Naive B cell (primary cell): ENCODE measurements around the gene CDK17. TPM values are rescaled to one million over a fixed set of nuclear protein-coding genes. Genes with fewer than 3 reads are reported as not detected.
A peak's percentile ranks its signal among the peaks of the same experiment; 100 is the strongest.
"Not testable (repeated sequence)": the region's sequence is repeated elsewhere in the genome, so short reads cannot be mapped to it uniquely, and the experiment has no call there.

Source experiments
- ATAC-seq, 2 donors: fragments of 150-1000 bp; cut with Tn5 transposase; 2 replicates each; pipeline ENCODE4 v1.10.0; 2021; ENCODE audit warnings: low read depth in 2 of 2, mild to moderate bottlenecking in 2 of 2, moderate library complexity in 2 of 2
- DNase-seq: peaks from one replicate; pipeline ENCODE4 v3.0.0; 2022
- H3K27ac Mint-ChIP-seq, 6 donors: one replicate each; pipeline ENCODE4 v1.8.0; 2020 to 2022; ENCODE audit warnings: mild to moderate bottlenecking in 6 of 6, mixed read lengths in 6 of 6, moderate library complexity in 5 of 6, inconsistent platforms in 2 of 6
- H3K27me3 Mint-ChIP-seq, 3 donors: one replicate each; pipeline ENCODE4 v1.8.0; 2021 to 2022; ENCODE audit warnings: mixed read lengths in 3 of 3, mild to moderate bottlenecking in 1 of 3
- H3K36me3 Mint-ChIP-seq, 2 donors: one replicate each; pipeline ENCODE4 v1.8.0; 2020 to 2022; ENCODE audit warnings: mixed read lengths in 2 of 2, inconsistent platforms in 1 of 2, mild to moderate bottlenecking in 1 of 2
- H3K4me1 Mint-ChIP-seq, 3 donors: one replicate each; pipeline ENCODE4 v1.8.0; 2020 to 2022; ENCODE audit warnings: mixed read lengths in 3 of 3, inconsistent platforms in 1 of 3, mild to moderate bottlenecking in 1 of 3, moderate library complexity in 1 of 3
- H3K4me3 Mint-ChIP-seq, 8 donors: one replicate each; pipeline ENCODE4 v1.8.0; 2020 to 2022; ENCODE audit warnings: mild to moderate bottlenecking in 8 of 8, mixed read lengths in 8 of 8, moderate library complexity in 8 of 8, inconsistent platforms in 2 of 8
- H3K9me3 Mint-ChIP-seq, 7 donors: one replicate each; pipeline ENCODE4 v1.8.0; 2020 to 2022; ENCODE audit warnings: mixed read lengths in 7 of 7, mild to moderate bottlenecking in 5 of 7, inconsistent platforms in 2 of 7, moderate library complexity in 1 of 7
- polyA plus RNA-seq, 6 donors: library from polyadenylated mRNA; unstranded; fragments of 300-500 nt; fragmentation: Illumina TruSeq; gene quantifications; one replicate each; pipeline ENCODE4 v1.2.3, GENCODE V29; 2021; ENCODE audit warnings: low read depth in 6 of 6

Gene CDK17
- polyA plus RNA-seq, 6 donors from 2014 or later: 21.4 to 39.0 (median 23.9) TPM

GRCh38 chr12:96396914-96397313 is 3.3 kb downstream of the CDK17 start:
- no peaks in the 10 kb centered on the region for H3K36me3 Mint-ChIP-seq
- no peak for DNase-seq
- no peak for ATAC-seq
- peaks cover 32 to 62% (median 43%) of the 10 kb centered on the region in 3 donors for H3K4me1 Mint-ChIP-seq
- peak overlapping the region in 1 of 6 donors; percentile 31 for H3K27ac Mint-ChIP-seq
- no peaks in the 10 kb centered on the region for H3K27me3 Mint-ChIP-seq
- peak overlapping the region in 2 of 8 donors; percentile 20 to 93 for H3K4me3 Mint-ChIP-seq
- no peaks in the 10 kb centered on the region for H3K9me3 Mint-ChIP-seq

GRCh38 chr12:96396209-96396608 is 4.0 kb downstream of the CDK17 start:
- Mint-ChIP-seq H3K9me3 (no peaks in the 10 kb centered on the region), H3K27ac (no peak overlapping the region), H3K4me1 (peaks cover 32 to 62% (median 44%) of the 10 kb centered on the region in 3 donors), H3K27me3 (no peaks in the 10 kb centered on the region), H3K36me3 (no peaks in the 10 kb centered on the region), H3K4me3 (no peak overlapping the region)
- DNase-seq: no peak
- no peak for ATAC-seq

GRCh38 chr12:96395236-96395635 is 5.0 kb downstream of the CDK17 start:
- H3K36me3 Mint-ChIP-seq: no peaks in the 10 kb centered on the region
- DNase-seq: no peak
- peaks cover 31 to 64% (median 39%) of the 10 kb centered on the region in 3 donors for H3K4me1 Mint-ChIP-seq
- no peaks in the 10 kb centered on the region for H3K9me3 Mint-ChIP-seq
- ATAC-seq: no peak
- H3K4me3 Mint-ChIP-seq: no peak overlapping the region
- H3K27ac Mint-ChIP-seq: no peak overlapping the region
- no peaks in the 10 kb centered on the region for H3K27me3 Mint-ChIP-seq

- not testable (repeated sequence) for H3K4me3 Mint-ChIP-seq, H3K9me3 Mint-ChIP-seq, H3K36me3 Mint-ChIP-seq, ATAC-seq, H3K27me3 Mint-ChIP-seq, DNase-seq
- H3K27ac Mint-ChIP-seq: peak overlapping the region in 1 of 6 donors; percentile 29
- peaks cover 32 to 69% (median 39%) of the 10 kb centered on the region in 3 donors for H3K4me1 Mint-ChIP-seq
Observed at GRCh38 chr12:96393229-96393628, 7.0 kb downstream of the CDK17 start.

GRCh38 chr12:96392397-96392796 is 7.8 kb downstream of the CDK17 start:
- Mint-ChIP-seq H3K36me3 (no peaks in the 10 kb centered on the region), H3K9me3 (peaks cover 0 to 2% (median 0%) of the 10 kb centered on the region in 7 donors), H3K27ac (peak overlapping the region in 1 of 6 donors; percentile 90), H3K4me1 (peaks cover 36 to 67% (median 46%) of the 10 kb centered on the region in 3 donors), H3K4me3 (no peak overlapping the region), H3K27me3 (no peaks in the 10 kb centered on the region)
- ATAC-seq: no peak
- no peak for DNase-seq

GRCh38 chr12:96387981-96388380 is 12.3 kb downstream of the CDK17 start:
- H3K4me3 Mint-ChIP-seq: peak overlapping the region in 2 of 8 donors; percentile 5 to 32
- H3K27me3 Mint-ChIP-seq: no peaks in the 10 kb centered on the region
- ATAC-seq (no peak), DNase-seq (no peak)
- peak overlapping the region in 4 of 6 donors; percentile 21 to 93 (median 36) for H3K27ac Mint-ChIP-seq
- H3K9me3 Mint-ChIP-seq: peaks cover 0 to 3% (median 0%) of the 10 kb centered on the region in 7 donors
- peaks cover 48 to 83% (median 70%) of the 10 kb centered on the region in 3 donors for H3K4me1 Mint-ChIP-seq
- H3K36me3 Mint-ChIP-seq: peaks cover 0 to 3% of the 10 kb centered on the region in 2 donors

- Mint-ChIP-seq H3K4me3 (peak overlapping the region in 5 of 8 donors; percentile 46 to 72 (median 48)), H3K4me1 (peaks cover 52 to 84% (median 70%) of the 10 kb centered on the region in 3 donors)
- peak; percentile 64 to 65 for ATAC-seq
Observed at GRCh38 chr12:96386794-96387193, 13.4 kb downstream of the CDK17 start.

GRCh38 chr12:96383991-96384390 is 16.2 kb downstream of the CDK17 start:
- no peaks in the 10 kb centered on the region for H3K27me3 Mint-ChIP-seq
- DNase-seq: no peak
- peaks cover 0 to 3% of the 10 kb centered on the region in 2 donors for H3K36me3 Mint-ChIP-seq
- peaks cover 46 to 73% (median 73%) of the 10 kb centered on the region in 3 donors for H3K4me1 Mint-ChIP-seq
- no peak for ATAC-seq
- H3K9me3 Mint-ChIP-seq: peaks cover 0 to 8% (median 0%) of the 10 kb centered on the region in 7 donors
- H3K27ac Mint-ChIP-seq: peak overlapping the region in 1 of 6 donors; percentile 10
- H3K4me3 Mint-ChIP-seq: no peak overlapping the region

More at GRCh38 chr12:96386794-96387193, 13.4 kb downstream of the CDK17 start:
- Mint-ChIP-seq H3K9me3 (peaks cover 0 to 8% (median 0%) of the 10 kb centered on the region in 7 donors), H3K27ac (peak overlapping the region in 4 of 6 donors; percentile 61 to 97 (median 84)), H3K36me3 (peaks cover 0 to 3% of the 10 kb centered on the region in 2 donors), H3K27me3 (no peaks in the 10 kb centered on the region)
- DNase-seq: peak; percentile 4

GRCh38 chr12:96383371-96383770 is 16.9 kb downstream of the CDK17 start:
- H3K4me3 Mint-ChIP-seq: no peak overlapping the region
- peaks cover 0 to 9% (median 2%) of the 10 kb centered on the region in 7 donors for H3K9me3 Mint-ChIP-seq
- no peak overlapping the region for H3K27ac Mint-ChIP-seq
- peaks cover 46 to 72% (median 70%) of the 10 kb centered on the region in 3 donors for H3K4me1 Mint-ChIP-seq
- peaks cover 0 to 3% of the 10 kb centered on the region in 2 donors for H3K36me3 Mint-ChIP-seq
- no peak for ATAC-seq
- H3K27me3 Mint-ChIP-seq: no peaks in the 10 kb centered on the region
- DNase-seq: no peak

- DNase-seq, H3K36me3 Mint-ChIP-seq, ATAC-seq, H3K27ac Mint-ChIP-seq, H3K27me3 Mint-ChIP-seq, H3K4me3 Mint-ChIP-seq: not testable (repeated sequence)
- H3K9me3 Mint-ChIP-seq: peaks cover 0 to 12% (median 3%) of the 10 kb centered on the region in 7 donors
- H3K4me1 Mint-ChIP-seq: peaks cover 53 to 73% (median 70%) of the 10 kb centered on the region in 3 donors
Observed at GRCh38 chr12:96379743-96380142, 20.5 kb downstream of the CDK17 start.

GRCh38 chr12:96378319-96378718 is 21.9 kb downstream of the CDK17 start:
- peak overlapping the region in 3 of 8 donors; percentile 27 to 54 (median 48) for H3K4me3 Mint-ChIP-seq
- H3K27me3 Mint-ChIP-seq: no peaks in the 10 kb centered on the region
- H3K36me3 Mint-ChIP-seq: no peaks in the 10 kb centered on the region
- DNase-seq: no peak
- H3K4me1 Mint-ChIP-seq: peaks cover 52 to 73% (median 70%) of the 10 kb centered on the region in 3 donors
- ATAC-seq: no peak
- H3K27ac Mint-ChIP-seq: peak overlapping the region in 1 of 6 donors; percentile 82
- peaks cover 0 to 12% (median 3%) of the 10 kb centered on the region in 7 donors for H3K9me3 Mint-ChIP-seq

- no peak overlapping the region for H3K4me3 Mint-ChIP-seq
Observed at GRCh38 chr12:96376865-96377264, 23.4 kb downstream of the CDK17 start.

GRCh38 chr12:96375841-96376604 is 24.2 kb downstream of the CDK17 start:
- no peak for DNase-seq
- peaks cover 0 to 7% (median 3%) of the 10 kb centered on the region in 7 donors for H3K9me3 Mint-ChIP-seq
- H3K27me3 Mint-ChIP-seq: no peaks in the 10 kb centered on the region
- H3K4me1 Mint-ChIP-seq: peaks cover 52 to 75% (median 65%) of the 10 kb centered on the region in 3 donors
- H3K4me3 Mint-ChIP-seq: peak overlapping the region in 2 of 8 donors; percentile 6 to 41
- no peaks in the 10 kb centered on the region for H3K36me3 Mint-ChIP-seq
- H3K27ac Mint-ChIP-seq: peak overlapping the region; percentile 9 to 70 (median 41)
- no peak for ATAC-seq

More at GRCh38 chr12:96376865-96377264, 23.4 kb downstream of the CDK17 start:
- Mint-ChIP-seq H3K36me3 (no peaks in the 10 kb centered on the region), H3K27ac (peak overlapping the region in 1 of 6 donors; percentile 26), H3K4me1 (peaks cover 49 to 68% (median 66%) of the 10 kb centered on the region in 3 donors), H3K9me3 (peaks cover 0 to 7% (median 3%) of the 10 kb centered on the region in 7 donors), H3K27me3 (no peaks in the 10 kb centered on the region)
- no peak for ATAC-seq
- DNase-seq: no peak
